Karpas-422 (cell line): Measurements from ENCODE around the gene STYX. TPM values are rescaled to one million over a fixed set of nuclear protein-coding genes. Genes with fewer than 3 reads are reported as not detected.
"Not testable (repeated sequence)": the region's sequence is repeated elsewhere in the genome, so short reads cannot be mapped to it uniquely, and the experiment has no call there.

Source experiments
- DNase-seq: peaks from one replicate; pipeline ENCODE4 v3.0.0-alpha.2; 2015
- H2AFZ ChIP-seq: fragments of 200-600 bp; sonication (generic); 2 replicates; pipeline ENCODE4 v1.6.1; 2014; ENCODE audit warnings: antibody characterized with exemption, low read length, mixed read lengths
- H3K27ac ChIP-seq: fragments of 200-600 bp; sonication (generic); 2 replicates; pipeline ENCODE4 v1.5.1; 2014; ENCODE audit warnings: mild to moderate bottlenecking, low read length, moderate library complexity
- H3K27me3 ChIP-seq: fragments of 200-600 bp; sonication (generic); 2 replicates; pipeline ENCODE4 v1.6.1; 2014; ENCODE audit warnings: low read length, mixed read lengths
- H3K36me3 ChIP-seq: fragments of 200-600 bp; sonication (generic); 2 replicates; pipeline ENCODE4 v1.6.1; 2014; ENCODE audit warnings: low read length, mixed read lengths; ENCODE audit not compliant: insufficient read depth
- H3K4me1 ChIP-seq: fragments of 200-600 bp; sonication (generic); 2 replicates; pipeline ENCODE4 v1.6.1; 2014; ENCODE audit warnings: mild to moderate bottlenecking, low read length, mixed read lengths
- H3K4me2 ChIP-seq: fragments of 200-600 bp; sonication (generic); 2 replicates; pipeline ENCODE4 v1.6.1; 2014; ENCODE audit warnings: low read length, low read depth, mild to moderate bottlenecking; ENCODE audit not compliant: poor library complexity, severe bottlenecking
- H3K4me3 ChIP-seq: fragments of 200-600 bp; sonication (generic); 2 replicates; pipeline ENCODE4 v1.5.1; 2014; ENCODE audit warnings: mild to moderate bottlenecking, antibody characterized with exemption, low read length, mixed read lengths
- H3K79me2 ChIP-seq: fragments of 200-600 bp; sonication (generic); 2 replicates; pipeline ENCODE4 v1.6.1; 2014; ENCODE audit warnings: mild to moderate bottlenecking, low read length, mixed read lengths
- H3K9ac ChIP-seq: fragments of 200-600 bp; sonication (generic); 2 replicates; pipeline ENCODE4 v1.6.0; 2014; ENCODE audit warnings: low read length
- H3K9me2 ChIP-seq: fragments of 200-600 bp; sonication (generic), shearing (Covaris generic); replicated peaks from 2 replicates; pipeline ENCODE4 v1.6.0; 2014; ENCODE audit warnings: mild to moderate bottlenecking, low read length, moderate library complexity; ENCODE audit not compliant: insufficient read depth
- H3K9me3 ChIP-seq: fragments of 300-700, 200-600 bp; sonication (generic); 2 replicates; pipeline ENCODE4 v1.6.1; 2014; ENCODE audit warnings: low read length, mixed read lengths
- H4K20me1 ChIP-seq: fragments of 200-600 bp; sonication (generic); 2 replicates; pipeline ENCODE4 v1.6.1; 2014; ENCODE audit warnings: mild to moderate bottlenecking, antibody characterized with exemption, low read length, low read depth; ENCODE audit not compliant: insufficient read depth
- total RNA-seq: library from RNA; depleted of rRNA; stranded (reverse); fragments of >200 nt; shearing (Covaris generic); gene quantifications from 2 replicates; pipeline ENCODE4 v1.2.3, GENCODE V29; 2014; ENCODE audit warnings: low replicate concordance

STYX gene
- total RNA-seq, 1 experiment from 2014 or later, result 40.5 TPM

DNA sequence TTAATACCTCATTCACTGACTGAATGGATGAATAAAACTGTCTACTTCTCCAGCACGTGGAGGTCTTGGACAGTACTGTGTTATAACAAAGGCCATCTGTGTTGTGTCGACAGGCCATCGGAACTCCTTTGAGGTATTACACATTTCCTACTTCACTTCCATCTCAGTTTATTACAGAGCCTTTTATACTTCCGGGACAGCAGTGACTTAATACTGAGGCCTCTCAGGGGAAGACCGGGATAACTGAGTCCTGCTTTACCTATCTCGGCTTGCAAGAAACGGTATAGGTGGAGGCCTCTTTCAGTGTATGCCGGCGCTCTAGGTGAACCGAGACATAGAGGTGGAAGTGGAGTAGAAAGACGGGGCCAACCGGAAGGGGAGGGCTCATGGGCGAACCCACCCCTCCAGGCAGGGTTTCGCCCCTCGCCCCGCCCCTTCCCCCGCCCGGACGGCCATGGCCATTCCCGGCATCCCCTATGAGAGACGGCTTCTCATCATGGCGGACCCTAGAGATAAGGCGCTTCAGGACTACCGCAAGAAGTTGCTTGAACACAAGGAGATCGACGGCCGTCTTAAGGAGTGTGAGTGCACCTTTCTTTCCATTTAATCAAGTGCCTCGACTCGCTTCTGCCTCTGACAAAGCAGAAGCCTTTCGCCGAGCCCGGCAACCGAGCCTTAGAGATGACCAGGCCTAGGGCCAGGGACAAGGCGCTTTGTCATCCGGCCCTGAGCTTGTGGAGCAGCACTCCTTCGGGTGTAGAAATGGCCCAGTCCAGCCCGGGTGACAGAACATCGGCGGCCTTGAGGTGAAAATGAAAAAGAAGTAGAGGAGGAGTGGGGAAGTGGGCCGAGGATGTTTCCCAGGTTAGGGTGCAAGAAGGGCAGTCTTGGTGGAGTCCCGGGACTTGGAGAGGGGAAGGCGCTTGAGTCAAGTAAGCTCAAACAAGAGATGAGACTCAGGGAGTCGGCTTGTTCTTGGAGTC, 23.0 kb upstream of the STYX start, which contains the start of gene PSMC6:
PSMC6 (plus strand) TSS at position 477 of the 983 bp plus-strand sequence; CDS start at position 497, 20 bp downstream.
- H3K27me3 ChIP-seq, result no peaks in the 10 kb centered on the region
- H4K20me1 ChIP-seq, result peaks cover 9% of the 10 kb centered on the region; the same call in 1 of the 2 replicates
- peak within 1 kb of the TSS; percentile 84 for H3K9ac ChIP-seq
- H3K9me2 ChIP-seq, result no peaks in the 10 kb centered on the region
- H3K36me3 ChIP-seq, result peaks cover 38% of the 10 kb centered on the region
- H3K27ac ChIP-seq, result peak within 1 kb of the TSS; percentile 50
- peak; percentile 99 for DNase-seq
- H3K4me3 ChIP-seq, result peak within 1 kb of the TSS; percentile 80
- peak within 1 kb of the TSS; percentile 83 for H3K4me2 ChIP-seq
- peaks cover 49% of the 10 kb centered on the region for H3K79me2 ChIP-seq
- peaks cover 45% of the 10 kb centered on the region for H3K4me1 ChIP-seq
- H3K9me3 ChIP-seq, result no peaks in the 10 kb centered on the region
- peak within 1 kb of the TSS; percentile 49 for H2AFZ ChIP-seq

DNA sequence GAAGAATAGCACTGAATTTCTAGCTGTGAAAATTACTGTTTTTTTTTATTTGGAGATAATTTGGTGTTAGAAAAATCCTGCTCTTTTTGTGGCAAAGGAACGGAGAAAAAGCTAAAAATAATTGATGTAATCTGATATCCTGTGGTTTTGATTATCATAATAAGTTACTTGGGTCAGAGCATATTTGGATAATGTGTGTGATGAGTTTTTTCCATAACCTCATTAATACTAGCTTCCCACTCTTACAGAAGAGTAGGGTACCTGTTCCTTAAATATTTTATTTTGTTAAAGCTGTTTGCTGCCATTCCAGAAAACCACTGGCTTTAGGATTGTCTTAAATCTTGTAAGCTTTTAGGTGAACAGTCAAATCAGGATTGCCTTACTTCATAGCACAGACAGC, 18.3 kb upstream of the STYX start:
- Histone ChIP-seq H3K4me3 (no peak overlapping the region), H3K27ac (peak overlapping the region; percentile 17), H3K27me3 (no peaks in the 10 kb centered on the region), H3K9ac (no peak overlapping the region), H3K9me2 (no peaks in the 10 kb centered on the region), H3K4me2 (peak overlapping the region; percentile 5), H4K20me1 (peaks cover 9% of the 10 kb centered on the region; the same call in 1 of the 2 replicates), H3K4me1 (peaks cover 39% of the 10 kb centered on the region), H3K79me2 (peaks cover 78% of the 10 kb centered on the region), H3K36me3 (peaks cover 81% of the 10 kb centered on the region), H2AFZ (no peak overlapping the region), H3K9me3 (no peaks in the 10 kb centered on the region)
- no peak for DNase-seq

DNA sequence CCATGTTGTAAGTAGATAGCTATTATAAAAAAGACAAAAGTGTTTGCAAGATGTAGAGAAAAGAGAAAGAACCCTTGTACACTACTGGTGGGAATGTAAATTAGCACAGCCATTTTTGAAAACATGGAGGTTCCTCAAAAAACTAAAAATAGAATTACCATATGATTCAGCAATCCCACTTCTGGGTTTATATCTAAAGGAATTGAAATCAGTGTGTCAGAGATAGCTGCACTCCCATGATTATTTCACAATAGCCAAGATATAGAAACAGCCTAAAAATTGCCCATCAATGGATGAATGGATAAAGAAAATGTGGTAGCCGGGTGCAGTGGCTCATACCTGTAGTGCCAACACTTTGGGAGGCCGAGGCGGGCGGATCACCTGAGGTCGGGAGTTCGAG, 13.8 kb upstream of the STYX start:
- no peaks in the 10 kb centered on the region for H3K9me2 ChIP-seq
- no peak overlapping the region for H3K4me2 ChIP-seq
- peaks cover 87% of the 10 kb centered on the region for H3K36me3 ChIP-seq
- no peak overlapping the region for H3K4me3 ChIP-seq
- H4K20me1 ChIP-seq, result no peaks in the 10 kb centered on the region
- no peak overlapping the region for H2AFZ ChIP-seq
- H3K27me3 ChIP-seq, result no peaks in the 10 kb centered on the region
- peaks cover 52% of the 10 kb centered on the region for H3K79me2 ChIP-seq
- no peak overlapping the region for H3K27ac ChIP-seq
- H3K4me1 ChIP-seq, result peaks cover 10% of the 10 kb centered on the region
- no peaks in the 10 kb centered on the region for H3K9me3 ChIP-seq
- no peak overlapping the region for H3K9ac ChIP-seq
- no peak for DNase-seq

DNA sequence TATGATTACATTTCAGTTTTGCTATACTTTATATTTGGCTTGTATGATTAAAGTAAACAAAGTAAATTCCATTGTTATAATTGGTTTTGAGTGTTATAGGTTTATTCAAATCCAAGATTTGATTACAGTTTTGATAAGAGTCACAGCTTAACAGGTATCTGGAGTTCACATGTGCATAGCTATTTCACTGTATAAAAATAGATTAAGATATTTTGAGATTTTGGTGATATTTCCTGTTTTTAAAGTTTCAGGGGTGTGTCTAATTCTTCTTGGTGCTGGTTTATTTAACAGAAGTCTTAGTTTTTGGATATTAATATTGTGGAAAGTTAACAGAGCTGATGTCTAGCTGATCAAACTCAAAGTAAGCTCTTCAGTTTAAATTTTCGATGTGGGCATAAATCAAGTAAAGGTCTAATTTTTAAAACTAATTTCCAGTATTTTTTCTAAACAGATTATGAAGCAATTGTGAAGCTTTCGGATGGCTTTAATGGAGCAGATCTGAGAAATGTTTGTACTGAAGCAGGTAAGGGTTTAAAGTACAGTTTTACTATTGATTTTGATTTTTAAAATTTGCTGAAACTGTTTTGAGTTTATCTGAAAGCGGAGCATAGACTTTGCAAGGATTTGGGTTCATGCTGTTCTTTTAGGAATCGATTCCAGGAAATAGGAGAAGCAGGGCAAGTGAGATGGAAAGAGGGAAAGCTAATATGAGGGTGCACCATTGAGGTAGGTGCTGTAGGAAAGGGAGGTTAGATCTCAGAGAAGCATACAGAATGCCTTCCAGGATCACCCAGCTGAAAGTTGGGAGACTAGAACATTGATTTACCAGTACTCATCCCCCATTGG, 6.2 kb upstream of the STYX start:
- Histone ChIP-seq H3K4me3 (peak overlapping the region; percentile 5), H4K20me1 (peaks cover 10% of the 10 kb centered on the region; the same call in 1 of the 2 replicates), H3K79me2 (peaks cover 61% of the 10 kb centered on the region), H3K9me3 (no peaks in the 10 kb centered on the region), H2AFZ (no peak overlapping the region), H3K4me1 (peaks cover 51% of the 10 kb centered on the region), H3K27me3 (no peaks in the 10 kb centered on the region), H3K4me2 (peak overlapping the region; percentile 49), H3K36me3 (peaks cover 80% of the 10 kb centered on the region), H3K9ac (peak overlapping the region; percentile 10; the same call in 1 of the 2 replicates), H3K9me2 (no peaks in the 10 kb centered on the region), H3K27ac (peak overlapping the region; percentile 63)
- DNase-seq, result peak; percentile 65

DNA sequence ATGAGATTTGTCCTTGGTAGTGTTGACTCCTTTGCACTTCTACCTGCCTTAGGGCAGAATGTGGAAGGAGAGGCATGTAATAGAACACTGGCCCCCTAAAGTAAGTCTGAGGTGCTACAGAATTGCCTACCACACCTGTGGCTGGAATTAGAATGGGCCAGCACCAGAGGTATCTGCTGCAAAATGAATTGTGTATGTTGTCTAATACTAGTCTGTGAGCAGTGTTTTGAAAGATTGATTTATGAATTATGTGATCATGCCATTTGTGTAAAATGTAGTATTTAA, 5.7 kb upstream of the STYX start:
- Histone ChIP-seq H3K4me1 (peaks cover 57% of the 10 kb centered on the region), H4K20me1 (peaks cover 10% of the 10 kb centered on the region; the same call in 1 of the 2 replicates), H3K36me3 (peaks cover 76% of the 10 kb centered on the region), H3K27me3 (no peaks in the 10 kb centered on the region), H3K4me3 (peak overlapping the region; percentile 5), H3K9me3 (no peaks in the 10 kb centered on the region), H3K4me2 (peak overlapping the region; percentile 49), H2AFZ (no peak overlapping the region), H3K27ac (peak overlapping the region; percentile 63), H3K9me2 (no peaks in the 10 kb centered on the region), H3K9ac (peak overlapping the region; percentile 10; the same call in 1 of the 2 replicates), H3K79me2 (peaks cover 55% of the 10 kb centered on the region)
- DNase-seq, result peak; percentile 49

DNA sequence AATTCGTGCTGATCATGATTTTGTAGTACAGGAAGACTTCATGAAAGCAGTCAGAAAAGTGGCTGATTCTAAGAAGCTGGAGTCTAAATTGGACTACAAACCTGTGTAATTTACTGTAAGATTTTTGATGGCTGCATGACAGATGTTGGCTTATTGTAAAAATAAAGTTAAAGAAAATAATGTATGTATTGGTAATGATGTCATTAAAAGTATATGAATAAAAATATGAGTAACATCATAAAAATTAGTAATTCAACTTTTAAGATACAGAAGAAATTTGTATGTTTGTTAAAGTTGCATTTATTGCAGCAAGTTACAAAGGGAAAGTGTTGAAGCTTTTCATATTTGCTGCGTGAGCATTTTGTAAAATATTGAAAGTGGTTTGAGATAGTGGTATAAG, 2.5 kb upstream of the STYX start:
- H3K9me2 ChIP-seq, H4K20me1 ChIP-seq, H3K9me3 ChIP-seq, H3K4me3 ChIP-seq, H3K9ac ChIP-seq, H3K4me2 ChIP-seq, H3K27ac ChIP-seq, DNase-seq, H3K27me3 ChIP-seq, H2AFZ ChIP-seq: not testable (repeated sequence)
- peaks cover 65% of the 10 kb centered on the region for H3K79me2 ChIP-seq
- peaks cover 48% of the 10 kb centered on the region for H3K36me3 ChIP-seq
- H3K4me1 ChIP-seq, result peaks cover 55% of the 10 kb centered on the region

DNA sequence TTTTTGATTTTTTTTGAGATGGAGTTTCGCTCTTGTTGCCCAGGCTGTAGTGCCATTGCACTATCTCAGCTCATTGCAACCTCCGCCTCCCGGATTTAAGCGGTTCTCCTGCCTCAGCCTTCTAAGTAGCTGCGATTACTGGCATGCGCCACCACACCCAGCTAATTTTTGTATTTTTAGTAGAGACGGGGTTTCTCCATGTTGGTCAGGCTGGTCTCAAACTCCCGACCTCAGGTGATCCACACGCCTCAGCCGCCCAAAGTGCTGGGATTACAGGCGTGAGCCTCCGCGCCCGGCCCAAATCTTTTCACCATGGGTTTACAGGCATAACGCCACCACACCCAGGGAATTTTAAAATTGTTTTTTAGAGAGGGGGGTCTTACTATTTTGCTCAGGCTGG, 931 bp upstream of the STYX start:
- not testable (repeated sequence) for H3K9me2 ChIP-seq, H3K4me3 ChIP-seq

DNA sequence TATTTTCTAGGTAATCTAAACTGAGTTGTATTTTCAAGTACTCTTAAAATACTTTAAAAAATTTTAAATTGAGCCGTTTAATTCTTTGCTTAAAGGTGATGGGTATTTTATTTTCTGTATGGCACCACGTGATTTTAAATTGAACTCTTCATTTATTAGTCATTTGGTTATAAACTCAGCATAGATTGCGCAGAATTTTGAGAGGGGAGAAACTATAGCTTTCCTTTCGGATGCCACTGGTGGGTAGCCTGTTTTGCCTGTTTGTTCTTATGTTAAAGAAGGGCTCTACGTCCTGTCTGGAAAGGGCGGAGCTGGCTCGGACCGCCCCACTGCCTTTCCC, 411 bp upstream of the STYX start:
- no peak for DNase-seq
- H3K4me2 ChIP-seq, result peak overlapping the region; percentile 89
- H4K20me1 ChIP-seq, result no peaks in the 10 kb centered on the region
- no peaks in the 10 kb centered on the region for H3K9me2 ChIP-seq
- no peaks in the 10 kb centered on the region for H3K27me3 ChIP-seq
- peak overlapping the region; percentile 73 for H3K27ac ChIP-seq
- H3K4me1 ChIP-seq, result peaks cover 35% of the 10 kb centered on the region
- H3K9ac ChIP-seq, result peak overlapping the region; percentile 60
- H3K36me3 ChIP-seq, result peaks cover 38% of the 10 kb centered on the region
- peak overlapping the region; percentile 61 for H3K4me3 ChIP-seq
- H3K79me2 ChIP-seq, result peaks cover 65% of the 10 kb centered on the region
- no peaks in the 10 kb centered on the region for H3K9me3 ChIP-seq
- H2AFZ ChIP-seq, result 0 out of 2 replicates have a peak overlapping the region, but pooled peaks have one; percentile 30

More for the DNA sequence above, 931 bp upstream of the STYX start:
- H3K27me3 ChIP-seq, H3K9ac ChIP-seq, H3K9me3 ChIP-seq, DNase-seq, H4K20me1 ChIP-seq, H2AFZ ChIP-seq: not testable (repeated sequence)
- peaks cover 40% of the 10 kb centered on the region for H3K4me1 ChIP-seq
- peak overlapping the region; percentile 89 for H3K4me2 ChIP-seq
- H3K36me3 ChIP-seq, result peaks cover 41% of the 10 kb centered on the region
- H3K27ac ChIP-seq, result peak overlapping the region; percentile 73; the same call in 1 of the 2 replicates
- peaks cover 65% of the 10 kb centered on the region for H3K79me2 ChIP-seq
